Measurements from ENCODE around the gene NSMF.

GRCh38 chr9:137478613-137478961, 19.5 kb upstream of the NSMF start:
- TF ChIP-seq GATA2 (IDR thresholded peaks at IDR 0.05; ENCODE audit: low read depth, low read length) (no peak), GATA3 (IDR thresholded peaks at IDR 0.05; ENCODE audit: low read depth, low read length) (no peak)
